NT2/D1 (cell line): Measurements from ENCODE around the gene MLF2.

ENCODE experiments used
- DNase-seq: peaks from one replicate; pipeline ENCODE4 v3.0.0-alpha.2; 2011; ENCODE audit warnings: low read depth, low spot score
- H3K27me3 ChIP-seq: 2 replicates; pipeline ENCODE4 v1.6.0; 2011; ENCODE audit warnings: mild to moderate bottlenecking; ENCODE audit not compliant: insufficient read length, insufficient read depth
- H3K36me3 ChIP-seq: 2 replicates; pipeline ENCODE4 v1.6.1; 2011; ENCODE audit warnings: mild to moderate bottlenecking, low read length, mixed read lengths; ENCODE audit not compliant: insufficient read depth, insufficient read length
- H3K4me1 ChIP-seq: 2 replicates; pipeline ENCODE4 v1.5.1; 2011; ENCODE audit not compliant: insufficient read depth, insufficient read length
- H3K4me3 ChIP-seq: 2 replicates; pipeline ENCODE4 v1.5.1; 2011; ENCODE audit warnings: low read depth; ENCODE audit not compliant: insufficient read length
- H3K9ac ChIP-seq: 2 replicates; pipeline ENCODE4 v1.6.0; 2011; ENCODE audit warnings: low read depth; ENCODE audit not compliant: insufficient read length
- H3K9me3 ChIP-seq: 2 replicates; pipeline ENCODE4 v1.5.1; 2011; ENCODE audit warnings: mild to moderate bottlenecking, low read length; ENCODE audit not compliant: insufficient read depth
- SUZ12 ChIP-seq: IDR thresholded peaks from 2 replicates; pipeline ENCODE4 v1.6.1; 2011; ENCODE audit not compliant: insufficient read length, insufficient read depth; ENCODE audit errors: extremely low read depth
- YY1 ChIP-seq: IDR thresholded peaks from 2 replicates; pipeline ENCODE4 v1.6.1; 2011; ENCODE audit not compliant: insufficient read length, insufficient read depth
- ZNF274 ChIP-seq: IDR thresholded peaks from 2 replicates; pipeline ENCODE4 v1.6.1; 2011; ENCODE audit warnings: mild to moderate bottlenecking, low read depth, low read length

The MLF2 gene

DNA sequence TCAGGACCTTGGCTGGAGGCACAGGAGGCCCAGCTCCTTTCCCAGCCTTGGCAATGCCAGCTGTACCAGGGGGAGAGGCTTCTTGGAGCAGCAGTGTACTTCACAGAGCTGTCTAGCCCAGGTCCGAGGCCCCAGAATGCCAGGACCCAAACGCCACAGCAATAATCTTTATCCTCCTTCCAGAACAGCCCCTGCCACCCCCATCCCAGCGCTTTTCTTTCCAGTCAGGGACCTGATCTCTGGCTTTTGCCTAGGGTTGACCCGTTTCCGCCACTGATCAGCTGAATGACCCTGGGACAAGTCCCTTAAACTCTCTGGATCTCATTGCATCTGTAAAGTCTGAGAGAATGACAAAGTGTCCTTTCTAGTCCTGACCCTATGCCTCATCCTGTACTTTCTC is 24.4 kb upstream of the MLF2 start:
- TF ChIP-seq ZNF274 (no peak), SUZ12 (no peak), YY1 (no peak)
- H3K4me1 ChIP-seq: peaks cover 42% of the 10 kb centered on the region

DNA sequence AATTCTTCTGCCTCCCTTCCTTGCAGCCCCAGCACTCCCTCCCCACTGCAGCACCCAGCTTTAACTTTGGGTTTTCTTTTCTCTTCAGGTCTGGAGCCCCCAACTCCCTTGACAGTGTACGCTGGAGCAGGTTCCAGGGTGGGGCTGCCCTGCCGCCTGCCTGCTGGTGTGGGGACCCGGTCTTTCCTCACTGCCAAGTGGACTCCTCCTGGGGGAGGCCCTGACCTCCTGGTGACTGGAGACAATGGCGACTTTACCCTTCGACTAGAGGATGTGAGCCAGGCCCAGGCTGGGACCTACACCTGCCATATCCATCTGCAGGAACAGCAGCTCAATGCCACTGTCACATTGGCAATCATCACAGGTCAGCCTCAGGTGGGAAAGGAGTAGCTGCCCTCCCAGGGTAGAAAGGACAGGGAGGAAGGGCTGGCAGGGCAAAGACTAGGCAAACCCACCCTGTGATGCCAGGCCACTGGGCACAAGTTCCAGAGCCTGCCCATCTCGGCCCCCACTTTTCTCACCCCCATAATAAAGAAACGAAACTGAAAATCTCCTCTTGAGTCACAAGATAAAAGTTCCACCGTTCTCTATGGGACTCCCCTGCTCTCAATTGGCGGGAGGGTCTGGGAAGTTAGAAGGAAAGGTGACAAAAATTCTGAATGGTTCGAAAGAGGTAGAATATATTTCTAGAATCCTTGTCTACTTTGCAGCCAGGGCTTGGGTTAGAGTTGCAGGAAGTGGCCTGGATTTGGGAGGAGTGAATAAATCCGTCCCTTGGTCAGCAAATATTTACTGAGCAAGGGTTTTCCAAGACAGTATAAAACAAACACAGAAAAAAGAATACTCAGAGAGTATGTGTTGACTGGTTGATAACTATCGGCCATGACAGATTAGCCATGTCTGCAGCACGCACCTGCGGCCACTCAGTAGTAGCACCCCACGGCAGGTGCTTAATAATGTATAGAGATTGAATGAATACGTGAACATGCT is 22.5 kb upstream of the MLF2 start:
- no peak for DNase-seq
- Histone ChIP-seq H3K4me1 (peaks cover 50% of the 10 kb centered on the region), H3K27me3 (peaks cover 57% of the 10 kb centered on the region), H3K9me3 (no peaks in the 10 kb centered on the region), H3K9ac (no peak overlapping the region), H3K36me3 (peaks cover 34% of the 10 kb centered on the region), H3K4me3 (no peak overlapping the region)
- no peak for TF ChIP-seq ZNF274
- TF ChIP-seq YY1: no peak
- no peak for TF ChIP-seq SUZ12

More for the DNA sequence above, 24.4 kb upstream of the MLF2 start:
- peaks cover 57% of the 10 kb centered on the region for H3K27me3 ChIP-seq
- H3K36me3 ChIP-seq: peaks cover 19% of the 10 kb centered on the region
- H3K9ac ChIP-seq: no peak overlapping the region
- no peak overlapping the region for H3K4me3 ChIP-seq
- H3K9me3 ChIP-seq: no peaks in the 10 kb centered on the region
- DNase-seq: no peak

DNA sequence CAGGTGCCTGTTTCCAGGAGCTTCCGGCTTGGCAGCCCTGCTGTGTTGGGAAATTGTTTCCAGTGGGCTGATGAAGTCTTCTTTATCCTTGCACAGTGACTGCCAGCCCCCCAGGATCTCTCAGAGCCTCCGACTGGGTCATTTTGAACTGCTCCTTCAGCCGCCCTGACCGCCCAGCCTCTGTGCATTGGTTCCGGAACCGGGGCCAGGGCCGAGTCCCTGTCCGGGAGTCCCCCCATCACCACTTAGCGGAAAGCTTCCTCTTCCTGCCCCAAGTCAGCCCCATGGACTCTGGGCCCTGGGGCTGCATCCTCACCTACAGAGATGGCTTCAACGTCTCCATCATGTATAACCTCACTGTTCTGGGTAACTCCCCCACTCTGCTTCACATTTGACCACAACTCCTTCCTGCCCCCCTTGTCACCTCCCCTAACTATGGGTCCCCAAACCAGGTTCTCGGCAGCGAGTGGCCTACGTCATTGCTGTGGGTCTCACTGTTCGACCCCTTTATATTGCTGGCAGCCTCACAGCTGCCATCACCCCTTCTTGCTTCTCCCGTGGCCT is 21.6 kb upstream of the MLF2 start:
- DNase-seq: no peak
- H3K9me3 ChIP-seq: no peaks in the 10 kb centered on the region
- H3K4me1 ChIP-seq: peaks cover 52% of the 10 kb centered on the region
- H3K27me3 ChIP-seq: peaks cover 57% of the 10 kb centered on the region
- TF ChIP-seq SUZ12: no peak
- no peak for TF ChIP-seq YY1
- no peak for TF ChIP-seq ZNF274
- H3K36me3 ChIP-seq: peaks cover 43% of the 10 kb centered on the region
- no peak overlapping the region for H3K9ac ChIP-seq
- H3K4me3 ChIP-seq: no peak overlapping the region

DNA sequence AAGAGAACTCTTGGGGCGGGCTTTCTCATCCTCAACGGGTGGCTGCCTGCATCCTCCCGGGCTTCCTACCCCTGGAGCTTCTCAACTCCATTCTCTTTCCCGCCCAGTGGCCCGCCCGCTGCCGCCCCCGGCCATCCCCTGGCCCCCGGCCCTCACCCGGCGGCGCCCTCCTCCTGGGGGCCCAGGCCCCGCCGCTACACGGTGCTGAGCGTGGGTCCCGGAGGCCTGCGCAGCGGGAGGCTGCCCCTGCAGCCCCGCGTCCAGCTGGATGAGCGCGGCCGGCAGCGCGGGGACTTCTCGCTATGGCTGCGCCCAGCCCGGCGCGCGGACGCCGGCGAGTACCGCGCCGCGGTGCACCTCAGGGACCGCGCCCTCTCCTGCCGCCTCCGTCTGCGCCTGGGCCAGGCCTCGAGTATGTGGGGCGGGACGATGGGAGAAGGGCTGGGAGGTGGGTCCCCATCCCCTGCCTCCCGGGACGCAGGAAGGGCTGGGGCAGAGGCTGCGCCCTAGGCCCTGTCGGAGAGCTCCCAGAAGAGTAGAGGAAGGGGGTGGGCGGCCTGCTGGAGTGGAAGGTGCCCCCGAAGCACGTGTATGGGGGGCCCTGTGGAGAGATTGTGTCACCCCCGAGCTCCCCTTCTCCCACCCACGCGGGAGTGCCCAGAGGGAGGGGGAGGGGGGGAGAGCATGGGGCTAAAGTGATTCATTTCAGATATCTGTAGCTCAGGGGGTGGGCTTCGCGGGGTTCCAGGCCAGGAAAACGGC is 20.8 kb upstream of the MLF2 start:
- Histone ChIP-seq H3K9me3 (no peaks in the 10 kb centered on the region), H3K4me3 (peak overlapping the region; percentile 22), H3K4me1 (peaks cover 51% of the 10 kb centered on the region), H3K27me3 (peaks cover 57% of the 10 kb centered on the region), H3K36me3 (peaks cover 51% of the 10 kb centered on the region), H3K9ac (peak overlapping the region; percentile 69)
- TF ChIP-seq SUZ12 (no peak), YY1 (no peak)
- no peak for DNase-seq

DNA sequence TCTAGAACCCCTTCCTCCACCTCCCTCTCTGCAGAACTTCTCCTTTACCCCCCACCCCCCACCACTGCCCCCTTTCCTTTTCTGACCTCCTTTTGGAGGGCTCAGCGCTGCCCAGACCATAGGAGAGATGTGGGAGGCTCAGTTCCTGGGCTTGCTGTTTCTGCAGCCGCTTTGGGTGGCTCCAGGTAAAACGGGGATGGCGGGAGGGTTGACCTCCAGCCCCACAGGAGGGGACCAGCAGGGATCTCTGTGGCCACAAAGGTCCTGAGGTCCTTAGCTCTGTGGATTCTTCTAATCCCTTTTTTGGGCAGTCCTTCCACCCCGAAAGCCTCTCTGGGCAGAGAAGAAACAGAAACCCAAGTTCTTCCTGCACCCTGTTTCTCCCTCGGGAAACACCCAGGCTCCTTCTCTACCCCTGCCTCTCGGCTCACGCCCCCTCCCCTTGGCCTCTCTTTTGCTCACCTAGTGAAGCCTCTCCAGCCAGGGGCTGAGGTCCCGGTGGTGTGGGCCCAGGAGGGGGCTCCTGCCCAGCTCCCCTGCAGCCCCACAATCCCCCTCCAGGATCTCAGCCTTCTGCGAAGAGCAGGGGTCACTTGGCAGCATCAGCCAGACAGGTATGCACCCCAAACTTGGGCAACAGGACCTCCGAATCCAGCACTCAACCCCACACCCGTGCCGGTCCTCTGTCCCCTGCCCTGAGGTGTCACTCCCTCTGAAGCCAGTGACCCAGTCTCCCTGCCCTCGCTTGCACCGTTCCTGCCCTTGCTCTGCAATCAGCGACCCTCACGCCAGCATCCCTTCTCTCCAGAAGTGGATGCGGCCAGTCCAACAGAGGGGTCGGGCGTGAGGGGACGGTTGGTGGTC is 20.0 kb upstream of the MLF2 start:
- H3K36me3 ChIP-seq: peaks cover 59% of the 10 kb centered on the region
- H3K9ac ChIP-seq: peak overlapping the region; percentile 61
- DNase-seq: no peak
- peaks cover 48% of the 10 kb centered on the region for H3K4me1 ChIP-seq
- peak overlapping the region; percentile 22 for H3K4me3 ChIP-seq
- no peaks in the 10 kb centered on the region for H3K9me3 ChIP-seq
- peaks cover 53% of the 10 kb centered on the region for H3K27me3 ChIP-seq
- TF ChIP-seq YY1: no peak
- TF ChIP-seq SUZ12: no peak
- TF ChIP-seq ZNF274: no peak

DNA sequence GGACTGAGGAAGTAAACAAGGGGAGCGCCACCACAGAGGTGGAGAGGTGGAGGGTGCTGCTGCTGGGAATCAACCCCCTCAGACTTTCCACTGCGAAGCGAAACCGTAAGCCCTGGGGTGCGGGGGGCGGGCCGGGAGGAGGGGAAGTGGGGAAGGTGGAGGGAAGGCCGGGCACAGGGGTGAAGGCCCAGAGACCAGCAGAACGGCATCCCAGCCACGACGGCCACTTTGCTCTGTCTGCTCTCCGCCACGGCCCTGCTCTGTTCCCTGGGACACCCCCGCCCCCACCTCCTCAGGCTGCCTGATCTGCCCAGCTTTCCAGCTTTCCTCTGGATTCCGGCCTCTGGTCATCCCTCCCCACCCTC is 19.4 kb upstream of the MLF2 start, which contains the start of gene LAG3:
Gene LAG3, plus strand, starts transcription at position 190 of the 365 bp plus-strand sequence. CDS start 333 bp downstream, outside the sequence.
- H3K4me3 ChIP-seq: peak within 1 kb of the TSS; percentile 22
- H3K27me3 ChIP-seq: peaks cover 46% of the 10 kb centered on the region
- no peaks in the 10 kb centered on the region for H3K9me3 ChIP-seq
- TF ChIP-seq SUZ12 (no peak), ZNF274 (no peak), YY1 (no peak)
- no peak for DNase-seq
- H3K36me3 ChIP-seq: peaks cover 64% of the 10 kb centered on the region
- peaks cover 42% of the 10 kb centered on the region for H3K4me1 ChIP-seq
- peak within 1 kb of the TSS; percentile 61 for H3K9ac ChIP-seq
